ENCODE data around the gene CYP2W1.

DNA sequence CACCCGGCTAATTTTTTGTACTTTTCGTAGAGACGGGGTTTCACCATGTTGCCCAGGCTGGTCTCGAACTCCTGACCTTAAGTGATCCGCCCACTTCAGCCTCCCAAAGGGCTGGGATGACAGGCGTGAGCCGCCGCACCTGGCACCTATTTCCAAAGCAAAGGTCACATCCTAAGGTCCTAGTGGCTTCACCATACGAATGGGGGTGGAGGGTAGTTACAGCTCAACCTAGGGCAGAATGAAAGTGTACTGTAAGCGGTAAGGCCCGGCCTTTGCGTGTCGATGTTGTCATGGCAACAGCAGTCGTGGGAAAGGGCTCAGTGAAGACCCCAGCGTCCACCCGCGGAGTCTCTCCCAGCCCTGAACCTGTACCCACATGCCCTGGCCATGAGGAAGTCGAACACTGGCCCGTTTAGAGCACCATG is 6.1 kb upstream of the CYP2W1 start:
- TF ChIP-seq REST (tag by site-specific recombination; IDR thresholded peaks at IDR 0.05), result no peak
- TF ChIP-seq, protein P1, sequence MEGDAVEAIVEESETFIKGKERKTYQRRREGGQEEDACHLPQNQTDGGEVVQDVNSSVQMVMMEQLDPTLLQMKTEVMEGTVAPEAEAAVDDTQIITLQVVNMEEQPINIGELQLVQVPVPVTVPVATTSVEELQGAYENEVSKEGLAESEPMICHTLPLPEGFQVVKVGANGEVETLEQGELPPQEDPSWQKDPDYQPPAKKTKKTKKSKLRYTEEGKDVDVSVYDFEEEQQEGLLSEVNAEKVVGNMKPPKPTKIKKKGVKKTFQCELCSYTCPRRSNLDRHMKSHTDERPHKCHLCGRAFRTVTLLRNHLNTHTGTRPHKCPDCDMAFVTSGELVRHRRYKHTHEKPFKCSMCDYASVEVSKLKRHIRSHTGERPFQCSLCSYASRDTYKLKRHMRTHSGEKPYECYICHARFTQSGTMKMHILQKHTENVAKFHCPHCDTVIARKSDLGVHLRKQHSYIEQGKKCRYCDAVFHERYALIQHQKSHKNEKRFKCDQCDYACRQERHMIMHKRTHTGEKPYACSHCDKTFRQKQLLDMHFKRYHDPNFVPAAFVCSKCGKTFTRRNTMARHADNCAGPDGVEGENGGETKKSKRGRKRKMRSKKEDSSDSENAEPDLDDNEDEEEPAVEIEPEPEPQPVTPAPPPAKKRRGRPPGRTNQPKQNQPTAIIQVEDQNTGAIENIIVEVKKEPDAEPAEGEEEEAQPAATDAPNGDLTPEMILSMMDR (tag by site-specific recombination; IDR thresholded peaks at IDR 0.05), result no peak

All from HEK293 (cell line).